Lower lobe of right lung (tissue), 2 donors: ENCODE results near the gene TSR2. TPM values are rescaled to one million over a fixed set of nuclear protein-coding genes. Genes with fewer than 3 reads are reported as not detected.

Experiments
- ATAC-seq, 2 donors: fragments of 200-7000 bp; cut with Tn5 transposase; one replicate each; pipeline ENCODE4 v1.9.1; 2020 to 2022; ENCODE audit warnings: mild to moderate bottlenecking in 2 of 2, moderate library complexity in 2 of 2
- DNase-seq: peaks from one replicate; pipeline ENCODE4 v3.0.0-alpha.2; 2020
- H3K27ac ChIP-seq: fragments of 200-600 bp; one replicate; pipeline ENCODE4 v1.8.0; 2022
- H3K27me3 ChIP-seq: fragments of 200-600 bp; one replicate; pipeline ENCODE4 v1.8.0; 2022; ENCODE audit warnings: low read depth
- H3K36me3 ChIP-seq: fragments of 200-600 bp; one replicate; pipeline ENCODE4 v1.8.0; 2022; ENCODE audit warnings: mild to moderate bottlenecking
- H3K4me1 ChIP-seq: fragments of 200-600 bp; one replicate; pipeline ENCODE4 v1.8.0; 2022
- H3K4me3 ChIP-seq: fragments of 200-600 bp; one replicate; pipeline ENCODE4 v1.8.0; 2022; ENCODE audit warnings: mild to moderate bottlenecking
- H3K9me3 ChIP-seq: fragments of 200-600 bp; one replicate; pipeline ENCODE4 v1.8.0; 2022
- CTCF ChIP-seq: fragments of 200-600 bp; IDR thresholded peaks from one replicate; pipeline ENCODE4 v1.8.0; 2022; ENCODE audit warnings: antibody characterized with exemption, mild to moderate bottlenecking
- intact Hi-C: fragments of 100-400 bp; cut with DNase I; formaldehyde crosslinking; loops from one replicate; pipeline ENCODE4 v1.11.0; 2022
- total RNA-seq: library from RNA; stranded (reverse); fragmentation: NEBNext Ultra II Directional; extraction: Animal tissue kit (Norgen Biotek cat#: 25700); gene quantifications from one replicate; pipeline ENCODE4 v1.2.1, GENCODE V29; 2021
- donor health status: DM: no; HTN: yes; CAD: no; lungs with severe emphysema.

TSR2 gene
- total RNA-seq, 1 donor from 2014 or later, result 38.5 TPM

- no peak overlapping the region for H3K27ac ChIP-seq
These were observed 12.3 kb upstream of the TSR2 start for GRCh38 chrX:54427837-54428424.

GRCh38 chrX:54430519-54430918, 9.7 kb upstream of the TSR2 start:
- intact Hi-C loops, result no loop called here
- Histone ChIP-seq H3K27ac (no peak overlapping the region), H3K9me3 (no peaks in the 10 kb centered on the region), H3K4me3 (no peak overlapping the region), H3K36me3 (no peaks in the 10 kb centered on the region), H3K27me3 (no peaks in the 10 kb centered on the region), H3K4me1 (no peaks in the 10 kb centered on the region)
- DNase-seq (no peak), ATAC-seq (no peak)
- no peak for TF ChIP-seq CTCF

More at GRCh38 chrX:54427837-54428424, 12.3 kb upstream of the TSR2 start:
- Histone ChIP-seq H3K27me3 (no peaks in the 10 kb centered on the region), H3K4me1 (no peaks in the 10 kb centered on the region), H3K4me3 (no peak overlapping the region), H3K9me3 (no peaks in the 10 kb centered on the region), H3K36me3 (no peaks in the 10 kb centered on the region)
- ATAC-seq (no peak), DNase-seq (no peak)
- no peak for TF ChIP-seq CTCF
- intact Hi-C loops, result no loop called here

GRCh38 chrX:54435121-54435520, 5.1 kb upstream of the TSR2 start:
- no peak for TF ChIP-seq CTCF
- DNase-seq (no peak), ATAC-seq (no peak)
- Histone ChIP-seq H3K27ac (no peak overlapping the region), H3K27me3 (no peaks in the 10 kb centered on the region), H3K4me1 (no peaks in the 10 kb centered on the region), H3K9me3 (no peaks in the 10 kb centered on the region), H3K36me3 (no peaks in the 10 kb centered on the region), H3K4me3 (no peak overlapping the region)
- intact Hi-C loops, result no loop called here

- H3K4me1 ChIP-seq, result peaks cover 15% of the 10 kb centered on the region
- TF ChIP-seq CTCF, result no peak
- H3K27me3 ChIP-seq, result no peaks in the 10 kb centered on the region
- H3K4me3 ChIP-seq, result no peak overlapping the region
- H3K36me3 ChIP-seq, result peaks cover 17% of the 10 kb centered on the region
- DNase-seq, result no peak
- no peak overlapping the region for H3K27ac ChIP-seq
- H3K9me3 ChIP-seq, result no peaks in the 10 kb centered on the region
- ATAC-seq, result no peak
- intact Hi-C loops, result no loop called here
These were observed 2.6 kb downstream of the TSR2 start for GRCh38 chrX:54442790-54443189.

GRCh38 chrX:54444752-54445151, 4.5 kb downstream of the TSR2 start:
- Histone ChIP-seq H3K9me3 (no peaks in the 10 kb centered on the region), H3K36me3 (peaks cover 26% of the 10 kb centered on the region), H3K4me3 (no peak overlapping the region), H3K27me3 (no peaks in the 10 kb centered on the region), H3K4me1 (peaks cover 15% of the 10 kb centered on the region), H3K27ac (no peak overlapping the region)
- intact Hi-C loops, result no loop called here
- TF ChIP-seq CTCF, result no peak
- ATAC-seq, result no peak
- no peak for DNase-seq
